Neutrophil (primary cell): ENCODE data around the gene DLX2.

ENCODE experiments used
- H3K27ac ChIP-seq: fragments of 200-600 bp; sonication (generic); 2 replicates; pipeline ENCODE4 v1.5.1; 2016; ENCODE audit warnings: mild to moderate bottlenecking, moderate library complexity
- H3K27me3 ChIP-seq: fragments of 200-600 bp; sonication (generic); 2 replicates; pipeline ENCODE4 v1.6.0; 2016; ENCODE audit warnings: mild to moderate bottlenecking
- H3K36me3 ChIP-seq: fragments of 200-600 bp; sonication (generic); 2 replicates; pipeline ENCODE4 v1.5.1; 2017
- H3K4me1 ChIP-seq, 2 experiments: fragments of 200-600 bp in 1 of 2; sonication (generic) in 1 of 2; 1 replicate in 1 of 2; 2 replicates in 1 of 2; pipeline versions ENCODE4 v1.5.1 to v1.6.1; 2013 to 2016; ENCODE audit warnings: low read depth in 1 of 2, low read length in 1 of 2, mild to moderate bottlenecking in 1 of 2, moderate library complexity in 1 of 2; ENCODE audit not compliant: control insufficient read depth in 1 of 2, insufficient read depth in 1 of 2
- H3K4me3 ChIP-seq, 2 experiments: fragments of 200-600 bp in 1 of 2; sonication (generic) in 1 of 2; 1 replicate in 1 of 2; 2 replicates in 1 of 2; pipeline ENCODE4 v1.5.1; 2013 to 2016; ENCODE audit warnings: low read depth in 1 of 2, low read length in 1 of 2, mild to moderate bottlenecking in 1 of 2, moderate library complexity in 1 of 2
- H3K9me3 ChIP-seq: fragments of 200-600 bp; sonication (generic); 2 replicates; pipeline ENCODE4 v1.5.1; 2016
- TF ChIP-seq, protein P1 (sequence below): fragments of 200-600 bp; sonication (generic); IDR thresholded peaks from 2 replicates; pipeline ENCODE4 v1.5.1; 2016; ENCODE audit warnings: antibody characterized with exemption

Gene DLX2

GRCh38 chr2:172135446-172135845, 32.7 kb upstream of the DLX2 start:
- TF ChIP-seq, protein P1, sequence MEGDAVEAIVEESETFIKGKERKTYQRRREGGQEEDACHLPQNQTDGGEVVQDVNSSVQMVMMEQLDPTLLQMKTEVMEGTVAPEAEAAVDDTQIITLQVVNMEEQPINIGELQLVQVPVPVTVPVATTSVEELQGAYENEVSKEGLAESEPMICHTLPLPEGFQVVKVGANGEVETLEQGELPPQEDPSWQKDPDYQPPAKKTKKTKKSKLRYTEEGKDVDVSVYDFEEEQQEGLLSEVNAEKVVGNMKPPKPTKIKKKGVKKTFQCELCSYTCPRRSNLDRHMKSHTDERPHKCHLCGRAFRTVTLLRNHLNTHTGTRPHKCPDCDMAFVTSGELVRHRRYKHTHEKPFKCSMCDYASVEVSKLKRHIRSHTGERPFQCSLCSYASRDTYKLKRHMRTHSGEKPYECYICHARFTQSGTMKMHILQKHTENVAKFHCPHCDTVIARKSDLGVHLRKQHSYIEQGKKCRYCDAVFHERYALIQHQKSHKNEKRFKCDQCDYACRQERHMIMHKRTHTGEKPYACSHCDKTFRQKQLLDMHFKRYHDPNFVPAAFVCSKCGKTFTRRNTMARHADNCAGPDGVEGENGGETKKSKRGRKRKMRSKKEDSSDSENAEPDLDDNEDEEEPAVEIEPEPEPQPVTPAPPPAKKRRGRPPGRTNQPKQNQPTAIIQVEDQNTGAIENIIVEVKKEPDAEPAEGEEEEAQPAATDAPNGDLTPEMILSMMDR = no peak

DNA sequence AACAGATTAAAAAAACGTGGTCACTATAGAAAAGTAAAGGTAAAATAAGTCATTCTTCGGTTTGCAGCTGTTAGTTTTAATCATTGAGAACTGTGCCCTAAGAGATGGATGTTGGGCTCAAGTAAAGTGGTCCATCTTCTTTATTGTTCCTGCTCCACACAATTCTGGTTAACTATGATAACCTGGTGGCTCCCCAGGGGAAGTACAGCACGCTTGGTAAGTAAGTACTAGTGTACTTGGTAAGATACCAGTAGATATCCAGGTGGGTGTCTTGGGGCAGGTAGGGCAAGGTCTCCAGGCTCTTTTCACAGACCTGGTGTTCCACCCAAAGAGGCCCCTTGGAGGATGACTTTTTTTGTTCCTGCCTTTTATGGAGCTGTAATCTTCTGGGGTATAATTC, 31.6 kb upstream of the DLX2 start:
- TF ChIP-seq, protein P1 = no peak
- Histone ChIP-seq H3K4me3 (no peak overlapping the region), H3K9me3 (no peaks in the 10 kb centered on the region), H3K4me1 (no peaks in the 10 kb centered on the region), H3K27ac (no peak overlapping the region), H3K27me3 (no peaks in the 10 kb centered on the region), H3K36me3 (no peaks in the 10 kb centered on the region)

More at GRCh38 chr2:172135446-172135845, 32.7 kb upstream of the DLX2 start:
- H3K9me3 ChIP-seq = no peaks in the 10 kb centered on the region
- no peak overlapping the region for H3K27ac ChIP-seq
- H3K4me1 ChIP-seq = no peaks in the 10 kb centered on the region
- no peaks in the 10 kb centered on the region for H3K27me3 ChIP-seq
- no peaks in the 10 kb centered on the region for H3K36me3 ChIP-seq
- no peak overlapping the region for H3K4me3 ChIP-seq

- Histone ChIP-seq H3K4me3 (no peak overlapping the region), H3K27ac (no peak overlapping the region), H3K27me3 (no peaks in the 10 kb centered on the region), H3K9me3 (no peaks in the 10 kb centered on the region), H3K4me1 (no peaks in the 10 kb centered on the region), H3K36me3 (no peaks in the 10 kb centered on the region)
- TF ChIP-seq, protein P1 = no peak
These were observed 29.2 kb upstream of the DLX2 start for GRCh38 chr2:172131713-172132555.

GRCh38 chr2:172129404-172129803, 26.7 kb upstream of the DLX2 start:
- Histone ChIP-seq H3K4me3 (no peak overlapping the region), H3K4me1 (no peaks in the 10 kb centered on the region), H3K27ac (no peak overlapping the region), H3K9me3 (no peaks in the 10 kb centered on the region), H3K36me3 (no peaks in the 10 kb centered on the region), H3K27me3 (no peaks in the 10 kb centered on the region)
- TF ChIP-seq, protein P1 = no peak

GRCh38 chr2:172128484-172128883, 25.8 kb upstream of the DLX2 start:
- H3K4me3 ChIP-seq = no peak overlapping the region
- no peak overlapping the region for H3K27ac ChIP-seq
- no peaks in the 10 kb centered on the region for H3K9me3 ChIP-seq
- TF ChIP-seq, protein P1 = no peak
- H3K4me1 ChIP-seq = no peaks in the 10 kb centered on the region
- H3K27me3 ChIP-seq = no peaks in the 10 kb centered on the region
- no peaks in the 10 kb centered on the region for H3K36me3 ChIP-seq
